Measurements from ENCODE around the gene OGFRL1. TPM values are rescaled to one million over a fixed set of nuclear protein-coding genes. Genes with fewer than 3 reads are reported as not detected.

Gene OGFRL1
- total RNA-seq, 1 donor from 2014 or later = 35.3 TPM

- Histone ChIP-seq H3K9ac (ENCODE audit: low read length) (no peak overlapping the region), H3K4me3 (ENCODE audit: insufficient read depth, low read depth, low read length) (no peak overlapping the region), H2AFZ (ENCODE audit: low read depth, low read length) (no peak overlapping the region), H3K4me1 (ENCODE audit: insufficient read depth, low read length) (peaks cover 12% of the 10 kb centered on the region), H3K36me3 (ENCODE audit: insufficient read depth, low read length) (no peaks in the 10 kb centered on the region), H3K79me2 (ENCODE audit: insufficient read depth, low read length) (no peaks in the 10 kb centered on the region), H3K9me3 (ENCODE audit: insufficient read depth, low read depth, low read length) (no peaks in the 10 kb centered on the region), H3K27ac (ENCODE audit: low read depth, low read length) (no peak overlapping the region), H3K27me3 (ENCODE audit: insufficient read depth, low read length) (no peaks in the 10 kb centered on the region), H3K4me2 (ENCODE audit: low read length) (no peak overlapping the region), H4K20me1 (ENCODE audit: insufficient read depth, low read length) (no peaks in the 10 kb centered on the region)
- DNase-seq (ENCODE audit: low read depth) = peak; percentile 14
- TF ChIP-seq EZH2 (IDR thresholded peaks at IDR 0.05; ENCODE audit: insufficient read depth, low read length) (no peak), CTCF (IDR thresholded peaks at IDR 0.05; ENCODE audit: insufficient read depth, low read depth, low read length) (no peak)
- Mint-ChIP-seq H3K27ac (ENCODE audit: unreplicated experiment) (no peak overlapping the region), H3K36me3 (ENCODE audit: low read depth, unreplicated experiment) (no peaks in the 10 kb centered on the region), H3K27me3 (ENCODE audit: low read depth, unreplicated experiment) (no peaks in the 10 kb centered on the region), H3K4me3 (ENCODE audit: unreplicated experiment) (no peak overlapping the region), H3K4me1 (ENCODE audit: low read depth, unreplicated experiment) (peaks cover 27% of the 10 kb centered on the region), H3K9me3 (ENCODE audit: unreplicated experiment) (peaks cover 12% of the 10 kb centered on the region)
- no peak for FAIRE-seq
These were observed 48.3 kb downstream of the OGFRL1 start for GRCh38 chr6:71336901-71337300.

GRCh38 chr6:71338540-71339316 is 50.1 kb downstream of the OGFRL1 start:
- no peak for DNase-seq (ENCODE audit: low read depth)
- no peak for FAIRE-seq
- Histone ChIP-seq H4K20me1 (ENCODE audit: insufficient read depth, low read length) (no peaks in the 10 kb centered on the region), H3K9me3 (ENCODE audit: insufficient read depth, low read depth, low read length) (no peaks in the 10 kb centered on the region), H3K4me1 (ENCODE audit: insufficient read depth, low read length) (peaks cover 7% of the 10 kb centered on the region), H3K27ac (ENCODE audit: low read depth, low read length) (no peak overlapping the region), H3K9ac (ENCODE audit: low read length) (no peak overlapping the region), H3K79me2 (ENCODE audit: insufficient read depth, low read length) (no peaks in the 10 kb centered on the region), H3K36me3 (ENCODE audit: insufficient read depth, low read length) (no peaks in the 10 kb centered on the region), H2AFZ (ENCODE audit: low read depth, low read length) (no peak overlapping the region), H3K4me2 (ENCODE audit: low read length) (no peak overlapping the region), H3K4me3 (ENCODE audit: insufficient read depth, low read depth, low read length) (no peak overlapping the region), H3K27me3 (ENCODE audit: insufficient read depth, low read length) (no peaks in the 10 kb centered on the region)
- Mint-ChIP-seq H3K27me3 (ENCODE audit: low read depth, unreplicated experiment) (no peaks in the 10 kb centered on the region), H3K36me3 (ENCODE audit: low read depth, unreplicated experiment) (no peaks in the 10 kb centered on the region), H3K27ac (ENCODE audit: unreplicated experiment) (no peak overlapping the region), H3K4me1 (ENCODE audit: low read depth, unreplicated experiment) (peaks cover 18% of the 10 kb centered on the region), H3K9me3 (ENCODE audit: unreplicated experiment) (peaks cover 12% of the 10 kb centered on the region), H3K4me3 (ENCODE audit: unreplicated experiment) (no peak overlapping the region)
- TF ChIP-seq CTCF (IDR thresholded peaks at IDR 0.05; ENCODE audit: insufficient read depth, low read depth, low read length) = no peak
- no peak for TF ChIP-seq EZH2 (IDR thresholded peaks at IDR 0.05; ENCODE audit: insufficient read depth, low read length)

DNA sequence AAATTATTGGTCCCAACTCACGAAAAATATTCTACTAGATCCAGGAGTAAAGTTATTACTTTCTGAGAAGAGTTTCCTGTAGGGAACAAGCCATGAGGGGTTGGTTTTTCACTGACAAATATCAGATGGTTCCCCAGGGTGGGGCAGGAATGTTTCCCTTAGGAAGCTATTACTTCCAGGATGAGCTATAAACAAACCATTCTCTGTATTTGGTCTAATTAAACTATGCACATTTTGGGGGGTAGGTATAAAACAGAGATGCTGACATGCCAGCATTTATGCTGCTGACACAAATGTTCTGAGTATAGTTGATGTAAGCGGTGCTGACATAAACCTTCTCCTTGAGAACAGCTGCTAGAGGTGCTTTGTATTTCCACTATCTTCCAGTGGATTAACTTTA is 54.2 kb downstream of the OGFRL1 start:
- Mint-ChIP-seq H3K36me3 (ENCODE audit: low read depth, unreplicated experiment) (no peaks in the 10 kb centered on the region), H3K27ac (ENCODE audit: unreplicated experiment) (no peak overlapping the region), H3K9me3 (ENCODE audit: unreplicated experiment) (no peaks in the 10 kb centered on the region), H3K4me3 (ENCODE audit: unreplicated experiment) (no peak overlapping the region), H3K27me3 (ENCODE audit: low read depth, unreplicated experiment) (no peaks in the 10 kb centered on the region), H3K4me1 (ENCODE audit: low read depth, unreplicated experiment) (peaks cover 5% of the 10 kb centered on the region)
- DNase-seq (ENCODE audit: low read depth) (no peak), FAIRE-seq (no peak)
- no peaks in the 10 kb centered on the region for H3K36me3 ChIP-seq (ENCODE audit: insufficient read depth, low read length)
- H3K9me3 ChIP-seq (ENCODE audit: insufficient read depth, low read depth, low read length) = no peaks in the 10 kb centered on the region
- H3K27ac ChIP-seq (ENCODE audit: low read depth, low read length) = no peak overlapping the region
- no peaks in the 10 kb centered on the region for H3K79me2 ChIP-seq (ENCODE audit: insufficient read depth, low read length)
- TF ChIP-seq CTCF (IDR thresholded peaks at IDR 0.05; ENCODE audit: insufficient read depth, low read depth, low read length) (no peak), EZH2 (IDR thresholded peaks at IDR 0.05; ENCODE audit: insufficient read depth, low read length) (no peak)
- no peaks in the 10 kb centered on the region for H4K20me1 ChIP-seq (ENCODE audit: insufficient read depth, low read length)
- no peak overlapping the region for H3K9ac ChIP-seq (ENCODE audit: low read length)
- H3K4me3 ChIP-seq (ENCODE audit: insufficient read depth, low read depth, low read length) = no peak overlapping the region
- no peaks in the 10 kb centered on the region for H3K4me1 ChIP-seq (ENCODE audit: insufficient read depth, low read length)
- no peak overlapping the region for H2AFZ ChIP-seq (ENCODE audit: low read depth, low read length)
- H3K27me3 ChIP-seq (ENCODE audit: insufficient read depth, low read length) = no peaks in the 10 kb centered on the region
- no peak overlapping the region for H3K4me2 ChIP-seq (ENCODE audit: low read length)

Data from astrocyte (in vitro differentiated cells and primary cell).